GM23338 (cell line): ENCODE results near the gene ARID3B. TPM values are rescaled to one million over a fixed set of nuclear protein-coding genes. Genes with fewer than 3 reads are reported as not detected.

ENCODE experiments used
- ATAC-seq: fragments of 200-7000 bp; cut with Tn5 transposase; 3 replicates; pipeline ENCODE4 v1.9.1; 2020
- DNase-seq: peaks from one replicate; pipeline ENCODE4 v3.0.0-alpha.2; 2015; ENCODE audit warnings: low spot score
- H2AFZ ChIP-seq: fragments of 200-600 bp; sonication (generic); 2 replicates; pipeline ENCODE4 v1.8.0; 2016; ENCODE audit warnings: antibody characterized with exemption, mild to moderate bottlenecking, moderate library complexity
- H3F3A ChIP-seq: fragments of 200-600 bp; sonication (generic); replicated peaks from 2 replicates; pipeline ENCODE4 v1.8.0; 2017; ENCODE audit warnings: antibody characterized with exemption, mixed run types, low read depth
- H3K27ac ChIP-seq: fragments of 200-600 bp; sonication (generic); 2 replicates; pipeline ENCODE4 v1.6.1; 2016; ENCODE audit warnings: low read depth
- H3K27me3 ChIP-seq: fragments of 200-600 bp; sonication (generic); 2 replicates; pipeline ENCODE4 v1.8.0; 2016; ENCODE audit warnings: mild to moderate bottlenecking, mixed run types, moderate library complexity; ENCODE audit not compliant: insufficient read depth
- H3K36me3 ChIP-seq: fragments of 200-600 bp; sonication (generic); 2 replicates; pipeline ENCODE4 v1.8.0; 2016; ENCODE audit warnings: mild to moderate bottlenecking; ENCODE audit not compliant: insufficient read depth
- H3K4me1 ChIP-seq: fragments of 200-600 bp; sonication (generic); 2 replicates; pipeline ENCODE4 v1.8.0; 2016; ENCODE audit warnings: mild to moderate bottlenecking, moderate library complexity; ENCODE audit not compliant: insufficient read depth
- H3K4me2 ChIP-seq: fragments of 200-600 bp; sonication (generic); 2 replicates; pipeline ENCODE4 v1.7.1; 2017; ENCODE audit warnings: mixed run types
- H3K4me3 ChIP-seq: fragments of 200-600 bp; sonication (generic); 2 replicates; pipeline ENCODE4 v1.6.1; 2016; ENCODE audit warnings: mixed run types
- H3K79me2 ChIP-seq: fragments of 200-600 bp; sonication (generic); replicated peaks from 2 replicates; pipeline ENCODE4 v1.8.0; 2017; ENCODE audit warnings: mild to moderate bottlenecking; ENCODE audit not compliant: insufficient read depth
- H3K9me2 ChIP-seq: fragments of 200-600 bp; sonication (generic); 2 replicates; pipeline ENCODE4 v1.8.0; 2017; ENCODE audit not compliant: insufficient read depth
- H4K20me1 ChIP-seq: fragments of 200-600 bp; sonication (generic); replicated peaks from 2 replicates; pipeline ENCODE4 v1.8.0; 2017; ENCODE audit warnings: mild to moderate bottlenecking; ENCODE audit not compliant: insufficient read depth
- H3K27ac Mint-ChIP-seq: 2 replicates; pipeline ENCODE4 v1.8.0; 2020; ENCODE audit warnings: inconsistent platforms, mild to moderate bottlenecking, moderate library complexity, mixed read lengths
- H3K27me3 Mint-ChIP-seq: 3 replicates; pipeline ENCODE4 v1.8.0; 2022; ENCODE audit warnings: low read depth, mild to moderate bottlenecking, moderate library complexity, mixed read lengths, inconsistent platforms; ENCODE audit not compliant: insufficient read depth, poor library complexity
- H3K36me3 Mint-ChIP-seq: 3 replicates; pipeline ENCODE4 v1.8.0; 2021; ENCODE audit warnings: low read depth, mild to moderate bottlenecking, inconsistent platforms, moderate library complexity, mixed read lengths
- H3K4me1 Mint-ChIP-seq: 3 replicates; pipeline ENCODE4 v1.8.0; 2020; ENCODE audit warnings: mild to moderate bottlenecking, inconsistent platforms, mixed read lengths
- H3K4me3 Mint-ChIP-seq: 3 replicates; pipeline ENCODE4 v1.8.0; 2021; ENCODE audit warnings: moderate library complexity, mild to moderate bottlenecking, inconsistent platforms, mixed read lengths
- H3K9me3 Mint-ChIP-seq: 3 replicates; pipeline ENCODE4 v1.8.0; 2020; ENCODE audit warnings: moderate library complexity, mild to moderate bottlenecking, inconsistent platforms, mixed read lengths
- CREB1 ChIP-seq: fragments of 250-450 bp; sonication (Bioruptor Pico); IDR thresholded peaks from 2 replicates; pipeline ENCODE4 v1.5.0; 2020; ENCODE audit warnings: low read depth, mild to moderate bottlenecking, moderate library complexity
- CTCF ChIP-seq, 2 experiments: fragments of 200-600 bp in 1 of 2; sonication (generic) in 1 of 2; conservative IDR thresholded peaks; 2 replicates each; pipeline versions ENCODE4 v1.5.1 to v1.6.1; 2016 to 2017; ENCODE audit warnings: antibody characterized with exemption in 2 of 2, low read depth in 2 of 2, mild to moderate bottlenecking in 2 of 2, moderate library complexity in 1 of 2
- ETS1 ChIP-seq: IDR thresholded peaks from 2 replicates; pipeline ENCODE4 v1.6.1; 2016; ENCODE audit warnings: antibody characterized with exemption
- EZH2phosphoT487 ChIP-seq: fragments of 200-600 bp; sonication (generic); IDR thresholded peaks from one replicate; pipeline ENCODE4 v1.8.1; 2018; ENCODE audit warnings: antibody characterized with exemption; ENCODE audit not compliant: unreplicated experiment
- JUNB ChIP-seq: IDR thresholded peaks from one replicate; pipeline ENCODE4 v1.6.1; 2016; ENCODE audit warnings: antibody characterized with exemption; ENCODE audit not compliant: unreplicated experiment
- POLR2AphosphoS5 ChIP-seq: IDR thresholded peaks from 2 replicates; pipeline ENCODE4 v1.6.1; 2016; ENCODE audit warnings: antibody characterized with exemption, low read depth
- STAT1 ChIP-seq: IDR thresholded peaks from one replicate; pipeline ENCODE4 v1.6.1; 2016; ENCODE audit warnings: antibody characterized with exemption; ENCODE audit not compliant: unreplicated experiment
- ZNF331 ChIP-seq: fragments of 250-450 bp; sonication (Bioruptor Pico); IDR thresholded peaks from 2 replicates; pipeline ENCODE4 v1.5.0; 2020; ENCODE audit warnings: low read depth, mild to moderate bottlenecking, moderate library complexity
- polyA plus RNA-seq: library from polyadenylated mRNA; unstranded; fragments of >200 nt; fragmentation: Nextera tagmentation; extraction: Ambion mirVana; gene quantifications from 2 replicates; pipeline ENCODE4 v1.2.1, GENCODE V29; 2016
- total RNA-seq: library from RNA; depleted of rRNA; stranded (reverse); fragments of >200 nt; shearing (Covaris generic); gene quantifications from 2 replicates; pipeline ENCODE4 v1.2.3, GENCODE V29; 2014

ARID3B gene
- total and polyA plus RNA-seq, 2 experiments from 2014 or later, result 65.5 to 147 TPM

DNA sequence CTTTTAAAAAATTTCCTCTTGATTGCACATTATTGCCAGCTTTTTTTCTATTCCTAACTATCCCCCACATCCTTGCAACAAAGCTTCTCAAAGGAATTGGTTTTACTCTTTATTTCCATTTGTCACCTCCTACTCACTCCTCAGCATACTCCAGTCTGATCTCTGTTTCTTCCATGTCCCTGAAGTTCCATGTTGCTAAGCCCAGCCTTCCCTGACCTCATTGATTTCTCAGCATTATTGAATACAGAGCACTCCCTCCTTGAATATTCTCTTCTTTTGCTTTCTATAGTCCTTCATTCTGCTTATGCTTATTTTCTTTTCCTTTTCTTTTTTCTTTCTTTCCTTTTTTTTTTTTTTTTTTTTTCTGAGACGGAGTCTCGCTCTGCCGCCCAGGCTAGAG lies 10.7 kb downstream of the ARID3B start:
- peaks cover 14% of the 10 kb centered on the region; the same call in 1 of the 2 replicates for H3F3A ChIP-seq
- H3K27ac ChIP-seq, result no peak overlapping the region
- no peak for DNase-seq
- H3K79me2 ChIP-seq, result peaks cover 100% of the 10 kb centered on the region
- ATAC-seq, result no peak
- no peak for TF ChIP-seq CREB1 (CRISPR knock-in tag)
- no peak for TF ChIP-seq POLR2AphosphoS5
- TF ChIP-seq EZH2phosphoT487, result no peak
- no peak for TF ChIP-seq CTCF (conservative IDR thresholded peaks at IDR 0.05; ENCODE audit: low read depth in 2 of 2)
- no peak overlapping the region for H3K4me3 Mint-ChIP-seq
- H3K36me3 Mint-ChIP-seq, result peaks cover 67% of the 10 kb centered on the region
- no peak overlapping the region for H3K4me2 ChIP-seq
- no peak overlapping the region for H3K27ac Mint-ChIP-seq
- H3K9me3 Mint-ChIP-seq, result no peaks in the 10 kb centered on the region
- no peak overlapping the region for H3K4me3 ChIP-seq
- no peak overlapping the region for H2AFZ ChIP-seq
- peaks cover 8% of the 10 kb centered on the region for H3K27me3 Mint-ChIP-seq
- H3K9me2 ChIP-seq, result no peaks in the 10 kb centered on the region
- H3K27me3 ChIP-seq, result no peaks in the 10 kb centered on the region
- peaks cover 46% of the 10 kb centered on the region for H3K36me3 ChIP-seq
- peaks cover 11% of the 10 kb centered on the region; the same call in 2 of the 3 replicates for H3K4me1 Mint-ChIP-seq
- H3K4me1 ChIP-seq, result peaks cover 2% of the 10 kb centered on the region; the same call in 1 of the 2 replicates
- peaks cover 71% of the 10 kb centered on the region for H4K20me1 ChIP-seq

GRCh38 chr15:74552773-74553441 lies 11.9 kb downstream of the ARID3B start:
- Histone ChIP-seq H3K9me2 (no peaks in the 10 kb centered on the region), H2AFZ (no peak overlapping the region), H3K27ac (no peak overlapping the region), H3F3A (peaks cover 7% of the 10 kb centered on the region; the same call in 1 of the 2 replicates), H3K4me2 (no peak overlapping the region), H3K27me3 (no peaks in the 10 kb centered on the region), H3K4me1 (no peaks in the 10 kb centered on the region; the same call in 1 of the 2 replicates), H3K36me3 (peaks cover 37% of the 10 kb centered on the region; the same call in 1 of the 2 replicates), H4K20me1 (peaks cover 72% of the 10 kb centered on the region), H3K4me3 (no peak overlapping the region), H3K79me2 (peaks cover 100% of the 10 kb centered on the region)
- H3K4me3 Mint-ChIP-seq, result no peak overlapping the region
- TF ChIP-seq ETS1, result no peak
- TF ChIP-seq JUNB, result no peak
- no peak for TF ChIP-seq CREB1 (CRISPR knock-in tag)
- TF ChIP-seq CTCF (conservative IDR thresholded peaks at IDR 0.05; ENCODE audit: low read depth in 2 of 2), result no peak
- no peak for TF ChIP-seq POLR2AphosphoS5
- TF ChIP-seq ZNF331, result no peak
- no peak for TF ChIP-seq STAT1
- no peaks in the 10 kb centered on the region for H3K9me3 Mint-ChIP-seq
- peaks cover 10% of the 10 kb centered on the region; the same call in 2 of the 3 replicates for H3K4me1 Mint-ChIP-seq
- peaks cover 8% of the 10 kb centered on the region for H3K27me3 Mint-ChIP-seq
- no peak overlapping the region for H3K27ac Mint-ChIP-seq
- peaks cover 61% of the 10 kb centered on the region for H3K36me3 Mint-ChIP-seq
- DNase-seq, result no peak
- no peak for ATAC-seq
